ENCODE results near the gene BBOF1.

DNA sequence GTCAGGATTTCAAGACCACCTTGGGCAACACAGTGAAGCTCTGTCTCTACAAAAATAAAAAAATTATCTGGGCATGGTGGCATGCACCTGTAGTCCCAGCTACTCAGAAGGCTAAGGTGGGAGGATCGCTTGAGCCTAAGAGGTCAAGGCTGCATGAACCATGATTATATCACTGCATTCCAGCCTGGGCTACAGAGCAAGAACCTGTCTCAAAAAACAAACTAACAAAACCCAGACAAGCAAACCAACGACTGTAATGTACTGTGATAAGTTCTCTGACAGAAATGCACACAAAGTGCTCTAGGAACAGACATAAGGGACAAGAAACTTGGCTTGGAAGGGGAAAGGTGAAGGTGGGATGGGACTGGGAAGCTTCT lies 22.4 kb upstream of the BBOF1 start:
- TF ChIP-seq, protein P1, sequence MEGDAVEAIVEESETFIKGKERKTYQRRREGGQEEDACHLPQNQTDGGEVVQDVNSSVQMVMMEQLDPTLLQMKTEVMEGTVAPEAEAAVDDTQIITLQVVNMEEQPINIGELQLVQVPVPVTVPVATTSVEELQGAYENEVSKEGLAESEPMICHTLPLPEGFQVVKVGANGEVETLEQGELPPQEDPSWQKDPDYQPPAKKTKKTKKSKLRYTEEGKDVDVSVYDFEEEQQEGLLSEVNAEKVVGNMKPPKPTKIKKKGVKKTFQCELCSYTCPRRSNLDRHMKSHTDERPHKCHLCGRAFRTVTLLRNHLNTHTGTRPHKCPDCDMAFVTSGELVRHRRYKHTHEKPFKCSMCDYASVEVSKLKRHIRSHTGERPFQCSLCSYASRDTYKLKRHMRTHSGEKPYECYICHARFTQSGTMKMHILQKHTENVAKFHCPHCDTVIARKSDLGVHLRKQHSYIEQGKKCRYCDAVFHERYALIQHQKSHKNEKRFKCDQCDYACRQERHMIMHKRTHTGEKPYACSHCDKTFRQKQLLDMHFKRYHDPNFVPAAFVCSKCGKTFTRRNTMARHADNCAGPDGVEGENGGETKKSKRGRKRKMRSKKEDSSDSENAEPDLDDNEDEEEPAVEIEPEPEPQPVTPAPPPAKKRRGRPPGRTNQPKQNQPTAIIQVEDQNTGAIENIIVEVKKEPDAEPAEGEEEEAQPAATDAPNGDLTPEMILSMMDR (IDR thresholded peaks at IDR 0.05 in 8 of 11, conservative IDR thresholded peaks at IDR 0.05 in 3 of 11) = no peak
- TF ChIP-seq POLR2A (IDR thresholded peaks at IDR 0.05) (no peak), POLR2AphosphoS5 (IDR thresholded peaks at IDR 0.05) (no peak)

All from spleen (tissue), 7 donors.